KMS-11 (cell line): ENCODE results near the gene KCND3.

Experiments used
- H2AFZ ChIP-seq: fragments of 200-600 bp; sonication (generic); 2 replicates; pipeline ENCODE4 v1.6.1; 2016; ENCODE audit warnings: antibody characterized with exemption, mixed run types, low read depth
- H3K27ac ChIP-seq: fragments of 200-600 bp; sonication (generic); 2 replicates; pipeline ENCODE4 v1.6.1; 2016; ENCODE audit warnings: mild to moderate bottlenecking, mixed run types
- H3K27me3 ChIP-seq: fragments of 200-600 bp; sonication (generic); 2 replicates; pipeline ENCODE4 v1.6.1; 2017; ENCODE audit warnings: mild to moderate bottlenecking, low read depth, mixed run types, moderate library complexity; ENCODE audit not compliant: insufficient read depth
- H3K36me3 ChIP-seq: fragments of 200-600 bp; sonication (generic); 2 replicates; pipeline ENCODE4 v1.6.1; 2017; ENCODE audit warnings: mild to moderate bottlenecking, mixed run types; ENCODE audit not compliant: insufficient read depth
- H3K4me1 ChIP-seq: fragments of 200-600 bp; sonication (generic); 2 replicates; pipeline ENCODE4 v1.6.1; 2016; ENCODE audit warnings: mild to moderate bottlenecking, low read depth, mixed run types; ENCODE audit not compliant: poor library complexity, severe bottlenecking
- H3K4me2 ChIP-seq: fragments of 200-600 bp; sonication (generic); 2 replicates; pipeline ENCODE4 v1.7.0; 2016; ENCODE audit warnings: mild to moderate bottlenecking, mixed run types
- H3K4me3 ChIP-seq: fragments of 200-600 bp; sonication (generic); IDR thresholded peaks from 2 replicates; pipeline ENCODE4 v1.6.1; 2017; ENCODE audit warnings: low read depth, low read length, mixed read lengths; ENCODE audit not compliant: insufficient read depth
- H3K79me2 ChIP-seq: fragments of 200-600 bp; sonication (generic); 2 replicates; pipeline ENCODE4 v1.6.1; 2016; ENCODE audit warnings: low read depth, mixed run types; ENCODE audit not compliant: insufficient read depth
- H3K9ac ChIP-seq: fragments of 200-600 bp; sonication (generic); 2 replicates; pipeline ENCODE4 v1.6.1; 2016; ENCODE audit warnings: mild to moderate bottlenecking, mixed run types
- H4K20me1 ChIP-seq: fragments of 200-600 bp; sonication (generic); 2 replicates; pipeline ENCODE4 v1.6.1; 2016; ENCODE audit warnings: mild to moderate bottlenecking, mixed run types; ENCODE audit not compliant: insufficient read depth
- CTCF ChIP-seq: fragments of 200-600 bp; sonication (generic); conservative IDR thresholded peaks from 2 replicates; pipeline ENCODE4 v1.6.1; 2017; ENCODE audit warnings: low read depth, mild to moderate bottlenecking, antibody characterized with exemption, low read length, moderate library complexity, mixed read lengths

KCND3 gene

GRCh38 chr1:111888740-111889376, 100.6 kb downstream of the KCND3 start:
- Histone ChIP-seq H3K4me2 (peak overlapping the region; percentile 25; the same call in 1 of the 2 replicates), H2AFZ (peak overlapping the region; percentile 14; the same call in 1 of the 2 replicates), H3K27me3 (no peaks in the 10 kb centered on the region), H3K9ac (no peak overlapping the region), H3K79me2 (no peaks in the 10 kb centered on the region), H3K36me3 (no peaks in the 10 kb centered on the region), H4K20me1 (no peaks in the 10 kb centered on the region), H3K4me1 (peaks cover 23% of the 10 kb centered on the region), H3K27ac (no peak overlapping the region), H3K4me3 (no peak overlapping the region)
- TF ChIP-seq CTCF: no peak

- Histone ChIP-seq H3K79me2 (no peaks in the 10 kb centered on the region), H3K9ac (no peak overlapping the region), H3K36me3 (no peaks in the 10 kb centered on the region), H3K27me3 (no peaks in the 10 kb centered on the region), H3K4me3 (no peak overlapping the region), H4K20me1 (no peaks in the 10 kb centered on the region), H3K27ac (no peak overlapping the region), H3K4me1 (peaks cover 23% of the 10 kb centered on the region), H2AFZ (no peak overlapping the region), H3K4me2 (0 out of 2 replicates have a peak overlapping the region, but pooled peaks have one; percentile 25)
- TF ChIP-seq CTCF: no peak
These were observed 101.6 kb downstream of the KCND3 start for GRCh38 chr1:111887875-111888274.

GRCh38 chr1:111887385-111887784, 102.1 kb downstream of the KCND3 start:
- no peak overlapping the region for H3K27ac ChIP-seq
- TF ChIP-seq CTCF: no peak
- H3K4me3 ChIP-seq: no peak overlapping the region
- no peak overlapping the region for H3K9ac ChIP-seq
- no peaks in the 10 kb centered on the region for H3K27me3 ChIP-seq
- H3K36me3 ChIP-seq: no peaks in the 10 kb centered on the region
- no peak overlapping the region for H2AFZ ChIP-seq
- no peaks in the 10 kb centered on the region for H4K20me1 ChIP-seq
- no peaks in the 10 kb centered on the region for H3K79me2 ChIP-seq
- H3K4me1 ChIP-seq: peaks cover 23% of the 10 kb centered on the region
- no peak overlapping the region for H3K4me2 ChIP-seq

GRCh38 chr1:111886741-111887140, 102.7 kb downstream of the KCND3 start:
- Histone ChIP-seq H2AFZ (no peak overlapping the region), H3K27ac (no peak overlapping the region), H3K9ac (no peak overlapping the region), H3K36me3 (no peaks in the 10 kb centered on the region), H3K27me3 (no peaks in the 10 kb centered on the region), H3K4me3 (no peak overlapping the region), H3K4me1 (peaks cover 23% of the 10 kb centered on the region), H3K4me2 (no peak overlapping the region), H4K20me1 (no peaks in the 10 kb centered on the region), H3K79me2 (no peaks in the 10 kb centered on the region)
- no peak for TF ChIP-seq CTCF
